GM12874 (cell line): ENCODE measurements around the gene CCDC171.

Experiments used
- CTCF ChIP-seq: IDR thresholded peaks from 2 replicates; pipeline ENCODE4 v1.5.1; 2011; ENCODE audit warnings: low read depth, mild to moderate bottlenecking, control low read depth, low read length, moderate library complexity; ENCODE audit not compliant: insufficient read depth

CCDC171 gene

GRCh38 chr9:15959663-15960062, 406.8 kb downstream of the CCDC171 start:
- no peak for TF ChIP-seq CTCF

GRCh38 chr9:15961217-15961616, 408.4 kb downstream of the CCDC171 start:
- no peak for TF ChIP-seq CTCF

- TF ChIP-seq CTCF, result no peak
These were observed 412.5 kb downstream of the CCDC171 start for GRCh38 chr9:15965246-15965745.

- TF ChIP-seq CTCF, result no peak
These were observed 413.6 kb downstream of the CCDC171 start for GRCh38 chr9:15966471-15966870.

- TF ChIP-seq CTCF, result no peak
These were observed 414.2 kb downstream of the CCDC171 start for GRCh38 chr9:15967068-15967467.

- no peak for TF ChIP-seq CTCF
These were observed 419.9 kb downstream of the CCDC171 start for GRCh38 chr9:15972760-15973159.

GRCh38 chr9:15975101-15975778, 422.4 kb downstream of the CCDC171 start:
- TF ChIP-seq CTCF, result no peak
